ENCODE data around the gene DDT. TPM values are rescaled to one million over a fixed set of nuclear protein-coding genes. Genes with fewer than 3 reads are reported as not detected.
"Not testable (repeated sequence)": the region's sequence is repeated elsewhere in the genome, so short reads cannot be mapped to it uniquely, and the experiment has no call there.

DDT gene
- total and polyA plus RNA-seq, 10 of the 15 experiments (the other 5 are each of a cell fraction or from before 2014, with no cell fraction given), result 25.1 to 408 (median 202) TPM

GRCh38 chr22:23940166-23940565 lies 34.1 kb downstream of the DDT start:
- in situ Hi-C loops (cut with MboI); H3K27me3 ChIP-seq (replicated peaks in 1 of 2; ENCODE audit: control insufficient read depth in 2 of 2, insufficient read depth in 2 of 2, low read length in 1 of 2); H3K36me3 ChIP-seq (ENCODE audit: control insufficient read depth in 2 of 2, insufficient read depth in 2 of 2, low read length in 1 of 2); H2AFZ ChIP-seq (ENCODE audit: control insufficient read depth, low read depth, low read length); POLR2A ChIA-PET; H3K9ac ChIP-seq (ENCODE audit: control insufficient read depth, insufficient read depth, low read length); BruUV-seq (replicated peaks); H4K20me1 ChIP-seq (ENCODE audit: control insufficient read depth, insufficient read depth); RAD21 ChIA-PET (ENCODE audit: unreplicated experiment); ATAC-seq; H3K4me1 ChIP-seq (ENCODE audit: control insufficient read depth, insufficient read depth, low read length); H3K27ac ChIP-seq (ENCODE audit: control insufficient read depth, insufficient read depth); H3K79me2 ChIP-seq (ENCODE audit: control insufficient read depth, insufficient read depth, low read length); H3K4me3 ChIP-seq; FAIRE-seq; SMC1A ChIA-PET (ENCODE audit: uncharacterized antibody, unreplicated experiment); CTCF ChIA-PET; H3K9me3 ChIP-seq (replicated peaks; ENCODE audit: control insufficient read depth, insufficient read depth, low read length); DNase-seq (ENCODE audit: low read depth, low spot score); H3K4me2 ChIP-seq (ENCODE audit: control insufficient read depth, insufficient read depth): not testable (repeated sequence)
- WGBS (ENCODE audit: insufficient coverage, insufficient replicate concordance, low lambda C conversion rate, missing lambda C conversion rate), result 76% methylated on average over 3 of the region's 14 CpGs
- intact Hi-C loops (cut with micrococcal nuclease; ENCODE audit: unreplicated experiment), result loop anchor here (10.0 kb wide), 1 partner anchor 65 kb away; the partner anchor contains the start of gene GSTT4

- no TSS peak for BruUV-seq (replicated peaks)
- H3K9ac ChIP-seq (ENCODE audit: control insufficient read depth, insufficient read depth, low read length), result no peak overlapping the region
- H3K4me1 ChIP-seq (ENCODE audit: control insufficient read depth, insufficient read depth, low read length), result no peaks in the 10 kb centered on the region
- WGBS (ENCODE audit: insufficient coverage, insufficient replicate concordance, low lambda C conversion rate, missing lambda C conversion rate), result 33% methylated on average over 3 of the region's 3 CpGs
- no peak overlapping the region for H3K4me3 ChIP-seq
- no peaks in the 10 kb centered on the region for H3K27me3 ChIP-seq (replicated peaks in 1 of 2; ENCODE audit: control insufficient read depth in 2 of 2, insufficient read depth in 2 of 2, low read length in 1 of 2)
- FAIRE-seq (no peak), ATAC-seq (no peak), DNase-seq (ENCODE audit: low read depth, low spot score) (no peak)
- no peaks in the 10 kb centered on the region for H3K36me3 ChIP-seq (ENCODE audit: control insufficient read depth in 2 of 2, insufficient read depth in 2 of 2, low read length in 1 of 2)
- no peaks in the 10 kb centered on the region for H3K9me3 ChIP-seq (replicated peaks; ENCODE audit: control insufficient read depth, insufficient read depth, low read length)
- in situ Hi-C loops (cut with MboI), result loop anchor here (5.0 kb wide), 1 partner anchor 68 kb away; the partner anchor contains the start of gene GSTT4
- no peaks in the 10 kb centered on the region for H4K20me1 ChIP-seq (ENCODE audit: control insufficient read depth, insufficient read depth)
- ChIA-PET SMC1A (ENCODE audit: uncharacterized antibody, unreplicated experiment) (no interaction called here), RAD21 (ENCODE audit: unreplicated experiment) (no interaction called here), CTCF (no interaction called here), POLR2A (no interaction called here)
- no peak overlapping the region for H2AFZ ChIP-seq (ENCODE audit: control insufficient read depth, low read depth, low read length)
- H3K27ac ChIP-seq (ENCODE audit: control insufficient read depth, insufficient read depth), result no peak overlapping the region
- TF ChIP-seq, protein P1, sequence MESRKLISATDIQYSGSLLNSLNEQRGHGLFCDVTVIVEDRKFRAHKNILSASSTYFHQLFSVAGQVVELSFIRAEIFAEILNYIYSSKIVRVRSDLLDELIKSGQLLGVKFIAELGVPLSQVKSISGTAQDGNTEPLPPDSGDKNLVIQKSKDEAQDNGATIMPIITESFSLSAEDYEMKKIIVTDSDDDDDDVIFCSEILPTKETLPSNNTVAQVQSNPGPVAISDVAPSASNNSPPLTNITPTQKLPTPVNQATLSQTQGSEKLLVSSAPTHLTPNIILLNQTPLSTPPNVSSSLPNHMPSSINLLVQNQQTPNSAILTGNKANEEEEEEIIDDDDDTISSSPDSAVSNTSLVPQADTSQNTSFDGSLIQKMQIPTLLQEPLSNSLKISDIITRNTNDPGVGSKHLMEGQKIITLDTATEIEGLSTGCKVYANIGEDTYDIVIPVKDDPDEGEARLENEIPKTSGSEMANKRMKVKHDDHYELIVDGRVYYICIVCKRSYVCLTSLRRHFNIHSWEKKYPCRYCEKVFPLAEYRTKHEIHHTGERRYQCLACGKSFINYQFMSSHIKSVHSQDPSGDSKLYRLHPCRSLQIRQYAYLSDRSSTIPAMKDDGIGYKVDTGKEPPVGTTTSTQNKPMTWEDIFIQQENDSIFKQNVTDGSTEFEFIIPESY (IDR thresholded peaks at IDR 0.05), result no peak
- TF ChIP-seq BHLHE40 (IDR thresholded peaks at IDR 0.05; ENCODE audit: borderline replicate concordance in 1 of 2, low read depth in 2 of 2, low read length in 1 of 2) (no peak), RBBP5 (conservative IDR thresholded peaks at IDR 0.05) (no peak), CTCF (IDR thresholded peaks at IDR 0.05 in 2 of 3, conservative IDR thresholded peaks at IDR 0.05 in 1 of 3; ENCODE audit: control insufficient read depth in 2 of 3, extremely low read depth in 1 of 3, insufficient read depth in 1 of 3, low read depth in 3 of 3, low read length in 3 of 3) (no peak), POLR2AphosphoS2 (IDR thresholded peaks at IDR 0.05; ENCODE audit: low read depth, low read length) (no peak), LARP7 (IDR thresholded peaks at IDR 0.05) (no peak)
- TF ChIP-seq, protein P2, sequence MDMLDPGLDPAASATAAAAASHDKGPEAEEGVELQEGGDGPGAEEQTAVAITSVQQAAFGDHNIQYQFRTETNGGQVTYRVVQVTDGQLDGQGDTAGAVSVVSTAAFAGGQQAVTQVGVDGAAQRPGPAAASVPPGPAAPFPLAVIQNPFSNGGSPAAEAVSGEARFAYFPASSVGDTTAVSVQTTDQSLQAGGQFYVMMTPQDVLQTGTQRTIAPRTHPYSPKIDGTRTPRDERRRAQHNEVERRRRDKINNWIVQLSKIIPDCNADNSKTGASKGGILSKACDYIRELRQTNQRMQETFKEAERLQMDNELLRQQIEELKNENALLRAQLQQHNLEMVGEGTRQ (IDR thresholded peaks at IDR 0.05; ENCODE audit: borderline replicate concordance, low read depth, low read length), result no peak
- intact Hi-C loops (cut with micrococcal nuclease; ENCODE audit: unreplicated experiment), result no loop called here
- H3K79me2 ChIP-seq (ENCODE audit: control insufficient read depth, insufficient read depth, low read length), result no peaks in the 10 kb centered on the region
- H3K4me2 ChIP-seq (ENCODE audit: control insufficient read depth, insufficient read depth), result no peak overlapping the region
These were observed 35.3 kb downstream of the DDT start for GRCh38 chr22:23939017-23939357.

Data from GM12878 (cell line).